K562 (cell line): ENCODE results near the gene BARD1. TPM values are rescaled to one million over a fixed set of nuclear protein-coding genes. Genes with fewer than 3 reads are reported as not detected.

ENCODE experiments used
- ATF7 ChIP-seq: fragments of 450-650 bp; IDR thresholded peaks from 2 replicates; pipeline ENCODE4 v1.7.1; 2014; ENCODE audit warnings: mild to moderate bottlenecking, moderate library complexity
- CCAR2 ChIP-seq: fragments of 200-400 bp; formaldehyde crosslinking; IDR thresholded peaks from 2 replicates; pipeline ENCODE4 v1.6.1; 2017; ENCODE audit warnings: mild to moderate bottlenecking, low read depth, low read length
- CCNT2 ChIP-seq: IDR thresholded peaks from 2 replicates; pipeline ENCODE4 v1.6.1; 2011; ENCODE audit warnings: borderline replicate concordance, low read depth, mild to moderate bottlenecking, moderate library complexity, mixed read lengths, low read length; ENCODE audit not compliant: insufficient read length; ENCODE audit errors: extremely low read depth
- CHD1 ChIP-seq: fragments of 200-600 bp; sonication (generic); IDR thresholded peaks from one replicate; pipeline ENCODE4 v1.6.1; 2012; ENCODE audit warnings: mild to moderate bottlenecking, moderate library complexity, low read length, inconsistent platforms
- CXXC5 ChIP-seq: fragments of 250-450 bp; sonication (Bioruptor Pico); IDR thresholded peaks from 2 replicates; pipeline ENCODE4 v1.8.0; 2022; ENCODE audit warnings: inconsistent platforms, mild to moderate bottlenecking, moderate library complexity
- ETS1 ChIP-seq: conservative IDR thresholded peaks from 2 replicates; pipeline ENCODE4 v1.6.1; 2011; ENCODE audit warnings: low read depth, mild to moderate bottlenecking, low read length; ENCODE audit not compliant: control insufficient read depth
- ETV1 ChIP-seq: fragments of 450-650 bp; conservative IDR thresholded peaks from 2 replicates; pipeline ENCODE4 v1.6.1; 2016; ENCODE audit warnings: missing genetic modification characterization, control low read depth, low read depth, missing compliant biosample characterization
- GATAD2B ChIP-seq: fragments of 450-650 bp; IDR thresholded peaks from 2 replicates; pipeline ENCODE4 v1.6.1; 2017; ENCODE audit warnings: mild to moderate bottlenecking, borderline replicate concordance
- KLF6 ChIP-seq: fragments of 250-450 bp; sonication (Bioruptor Pico); IDR thresholded peaks from 2 replicates; pipeline ENCODE4 v1.4.0; 2020; ENCODE audit warnings: mild to moderate bottlenecking, moderate library complexity, borderline replicate concordance
- NCOA2 ChIP-seq, 2 experiments: fragments of 450-650 bp; IDR thresholded peaks; 2 replicates each; pipeline ENCODE4 v1.6.1; 2018; ENCODE audit warnings: mild to moderate bottlenecking in 2 of 2, moderate library complexity in 1 of 2; ENCODE audit not compliant: partially characterized antibody in 2 of 2
- PPARD ChIP-seq: fragments of 250-450 bp; sonication (Bioruptor Pico); IDR thresholded peaks from 2 replicates; pipeline ENCODE4 v1.8.0; 2022; ENCODE audit warnings: inconsistent platforms, mild to moderate bottlenecking, moderate library complexity
- TOE1 ChIP-seq, 2 experiments: fragments of 450-650 bp in 1 of 2; sonication (generic) in 1 of 2; formaldehyde crosslinking in 1 of 2; IDR thresholded peaks; 2 replicates each; pipeline versions ENCODE4 v1.7.1 to v1.8.0; 2016 to 2022; ENCODE audit warnings: borderline replicate concordance in 2 of 2, mild to moderate bottlenecking in 2 of 2, antibody characterized with exemption in 1 of 2, inconsistent platforms in 1 of 2, low read depth in 1 of 2, missing genetic modification reagents in 1 of 2, moderate library complexity in 1 of 2
- ZBTB17 ChIP-seq: fragments of 450-650 bp; formaldehyde crosslinking; IDR thresholded peaks from 2 replicates; pipeline ENCODE4 v1.4.0; 2020; ENCODE audit warnings: mild to moderate bottlenecking
- ZNF232 ChIP-seq: sonication (generic); formaldehyde crosslinking; IDR thresholded peaks from 2 replicates; pipeline ENCODE4 v1.8.0; 2022; ENCODE audit warnings: mild to moderate bottlenecking, missing genetic modification reagents
- ZNF696 ChIP-seq: fragments of 250-450 bp; sonication (Bioruptor Pico); conservative IDR thresholded peaks from 2 replicates; pipeline ENCODE4 v1.4.0; 2020; ENCODE audit warnings: mild to moderate bottlenecking, moderate library complexity
- ZNF79 ChIP-seq: fragments of 250-450 bp; sonication (Bioruptor Pico); IDR thresholded peaks from 2 replicates; pipeline ENCODE4 v1.4.0; 2020; ENCODE audit warnings: low read depth, mild to moderate bottlenecking, moderate library complexity
- polyA plus RNA-seq, 8 experiments: library from polyadenylated mRNA; depleted of rRNA in 4 of 8; stranded (reverse) in 5 of 8; unstranded in 3 of 8; fragments of >200 nt; fragmentation: Nextera tagmentation in 2 of 8; fragmentation: Illumina TruSeq in 1 of 8; extraction: Ambion mirVana in 2 of 8; extraction: Trizol in 1 of 8; gene quantifications; 2 replicates each; pipeline versions ENCODE4 v1.2.1 to v1.2.3, GENCODE V29; 2011 to 2014; ENCODE audit warnings: inconsistent platforms in 1 of 8, missing spikeins in 1 of 8
- total RNA-seq, 7 experiments: library from RNA; depleted of rRNA in 6 of 7; stranded (reverse); fragments of >200 nt in 6 of 7; fragmentation: Illumina TruSeq in 2 of 7; extraction: Trizol in 2 of 7; gene quantifications; 2 replicates each; pipeline versions ENCODE4 v1.2.1 to v1.2.3, GENCODE V29; 2011 to 2021; ENCODE audit warnings: low replicate concordance in 1 of 7
- TF ChIP-seq, protein P1 (sequence below): fragments of 450-650 bp; formaldehyde crosslinking; conservative IDR thresholded peaks from 2 replicates; pipeline ENCODE4 v1.4.0; 2022; ENCODE audit warnings: mild to moderate bottlenecking, missing genetic modification characterization
- TF ChIP-seq, protein P2 (sequence below): fragments of 150-350 bp; IDR thresholded peaks from 2 replicates; pipeline ENCODE4 v1.6.1; 2014; ENCODE audit warnings: low read depth, mild to moderate bottlenecking, low read length, borderline replicate concordance
- TF ChIP-seq, protein P3 (sequence below): fragments of 200-800 bp; sonication (Bioruptor generic); IDR thresholded peaks from 2 replicates; pipeline ENCODE4 v1.6.1; 2017; ENCODE audit warnings: missing genetic modification characterization, missing compliant biosample characterization

BARD1 gene
- total and polyA plus RNA-seq, 9 of the 15 experiments (the other 6 are each of a cell fraction or from before 2014, with no cell fraction given): 6.3 to 18.9 (median 11.3) TPM

DNA sequence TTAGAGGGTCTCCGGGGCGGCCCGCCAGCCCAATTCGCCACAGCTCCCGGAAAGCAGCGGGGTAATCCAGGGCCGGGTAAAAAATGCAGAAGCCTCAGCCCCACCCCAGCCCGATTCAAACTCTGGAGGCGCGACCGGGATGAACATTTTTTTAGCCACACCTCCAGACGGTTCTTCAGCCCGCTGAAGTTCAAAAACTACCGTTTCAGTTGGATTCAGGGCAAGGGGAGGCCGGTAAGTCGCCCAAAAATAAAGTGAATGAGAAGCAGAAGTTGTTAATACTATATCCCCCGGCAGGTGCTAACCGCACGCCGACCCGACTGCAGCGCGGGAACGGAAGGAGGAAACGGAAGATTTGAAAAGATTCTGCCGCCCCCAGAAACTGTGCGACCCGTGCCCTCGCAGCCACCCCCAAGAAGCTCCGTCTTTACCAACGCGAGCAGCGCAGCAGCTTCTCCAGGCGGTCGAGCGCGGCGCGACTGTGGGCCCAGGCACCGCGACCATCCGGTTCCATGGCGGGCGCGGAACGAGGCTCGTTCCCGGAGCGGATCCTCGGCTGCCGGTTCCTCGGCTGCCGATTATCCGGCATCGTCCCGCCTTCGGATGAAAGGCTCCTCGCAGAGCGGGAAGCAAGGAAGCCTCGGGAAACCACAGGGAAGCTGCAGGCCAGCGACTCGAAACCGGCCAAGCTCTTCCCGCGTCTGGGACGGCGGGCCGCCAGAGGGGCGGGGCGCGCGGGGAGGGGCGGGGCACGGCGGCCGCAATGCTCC, at the start of gene BARD1 (continued):
- TF ChIP-seq, protein P1, sequence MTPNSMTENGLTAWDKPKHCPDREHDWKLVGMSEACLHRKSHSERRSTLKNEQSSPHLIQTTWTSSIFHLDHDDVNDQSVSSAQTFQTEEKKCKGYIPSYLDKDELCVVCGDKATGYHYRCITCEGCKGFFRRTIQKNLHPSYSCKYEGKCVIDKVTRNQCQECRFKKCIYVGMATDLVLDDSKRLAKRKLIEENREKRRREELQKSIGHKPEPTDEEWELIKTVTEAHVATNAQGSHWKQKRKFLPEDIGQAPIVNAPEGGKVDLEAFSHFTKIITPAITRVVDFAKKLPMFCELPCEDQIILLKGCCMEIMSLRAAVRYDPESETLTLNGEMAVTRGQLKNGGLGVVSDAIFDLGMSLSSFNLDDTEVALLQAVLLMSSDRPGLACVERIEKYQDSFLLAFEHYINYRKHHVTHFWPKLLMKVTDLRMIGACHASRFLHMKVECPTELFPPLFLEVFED: no peak
- TF ChIP-seq ZBTB17 (CRISPR knock-in tag): 0 out of 2 replicates have a peak, but pooled peaks have one; percentile 31
- no peak for TF ChIP-seq ZNF696 (CRISPR knock-in tag)
- peak; percentile 41 for TF ChIP-seq CXXC5
- no peak for TF ChIP-seq NCOA2 (IDR thresholded peaks at IDR 0.05; ENCODE audit: partially characterized antibody in 2 of 2)
- TF ChIP-seq CCAR2: no peak
- peak; percentile 1 for TF ChIP-seq CCNT2
- TF ChIP-seq PPARD: no peak
- no peak for TF ChIP-seq ETV1 (tag)
- TF ChIP-seq ETS1: no peak
- TF ChIP-seq TOE1 (IDR thresholded peaks at IDR 0.05; ENCODE audit: borderline replicate concordance): no peak
- TF ChIP-seq TOE1 (CRISPR knock-in tag; IDR thresholded peaks at IDR 0.05; ENCODE audit: borderline replicate concordance, low read depth): no peak
- TF ChIP-seq, protein P2, sequence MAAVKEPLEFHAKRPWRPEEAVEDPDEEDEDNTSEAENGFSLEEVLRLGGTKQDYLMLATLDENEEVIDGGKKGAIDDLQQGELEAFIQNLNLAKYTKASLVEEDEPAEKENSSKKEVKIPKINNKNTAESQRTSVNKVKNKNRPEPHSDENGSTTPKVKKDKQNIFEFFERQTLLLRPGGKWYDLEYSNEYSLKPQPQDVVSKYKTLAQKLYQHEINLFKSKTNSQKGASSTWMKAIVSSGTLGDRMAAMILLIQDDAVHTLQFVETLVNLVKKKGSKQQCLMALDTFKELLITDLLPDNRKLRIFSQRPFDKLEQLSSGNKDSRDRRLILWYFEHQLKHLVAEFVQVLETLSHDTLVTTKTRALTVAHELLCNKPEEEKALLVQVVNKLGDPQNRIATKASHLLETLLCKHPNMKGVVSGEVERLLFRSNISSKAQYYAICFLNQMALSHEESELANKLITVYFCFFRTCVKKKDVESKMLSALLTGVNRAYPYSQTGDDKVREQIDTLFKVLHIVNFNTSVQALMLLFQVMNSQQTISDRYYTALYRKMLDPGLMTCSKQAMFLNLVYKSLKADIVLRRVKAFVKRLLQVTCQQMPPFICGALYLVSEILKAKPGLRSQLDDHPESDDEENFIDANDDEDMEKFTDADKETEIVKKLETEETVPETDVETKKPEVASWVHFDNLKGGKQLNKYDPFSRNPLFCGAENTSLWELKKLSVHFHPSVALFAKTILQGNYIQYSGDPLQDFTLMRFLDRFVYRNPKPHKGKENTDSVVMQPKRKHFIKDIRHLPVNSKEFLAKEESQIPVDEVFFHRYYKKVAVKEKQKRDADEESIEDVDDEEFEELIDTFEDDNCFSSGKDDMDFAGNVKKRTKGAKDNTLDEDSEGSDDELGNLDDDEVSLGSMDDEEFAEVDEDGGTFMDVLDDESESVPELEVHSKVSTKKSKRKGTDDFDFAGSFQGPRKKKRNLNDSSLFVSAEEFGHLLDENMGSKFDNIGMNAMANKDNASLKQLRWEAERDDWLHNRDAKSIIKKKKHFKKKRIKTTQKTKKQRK: no peak
- TF ChIP-seq, protein P3, sequence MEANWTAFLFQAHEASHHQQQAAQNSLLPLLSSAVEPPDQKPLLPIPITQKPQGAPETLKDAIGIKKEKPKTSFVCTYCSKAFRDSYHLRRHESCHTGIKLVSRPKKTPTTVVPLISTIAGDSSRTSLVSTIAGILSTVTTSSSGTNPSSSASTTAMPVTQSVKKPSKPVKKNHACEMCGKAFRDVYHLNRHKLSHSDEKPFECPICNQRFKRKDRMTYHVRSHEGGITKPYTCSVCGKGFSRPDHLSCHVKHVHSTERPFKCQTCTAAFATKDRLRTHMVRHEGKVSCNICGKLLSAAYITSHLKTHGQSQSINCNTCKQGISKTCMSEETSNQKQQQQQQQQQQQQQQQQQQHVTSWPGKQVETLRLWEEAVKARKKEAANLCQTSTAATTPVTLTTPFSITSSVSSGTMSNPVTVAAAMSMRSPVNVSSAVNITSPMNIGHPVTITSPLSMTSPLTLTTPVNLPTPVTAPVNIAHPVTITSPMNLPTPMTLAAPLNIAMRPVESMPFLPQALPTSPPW (CRISPR knock-in tag): peak; percentile 80
- TF ChIP-seq KLF6: no peak
- TF ChIP-seq ATF7: no peak
- TF ChIP-seq ZNF232: no peak
- TF ChIP-seq GATAD2B: no peak
- TF ChIP-seq CHD1: no peak
- no peak for TF ChIP-seq ZNF79 (CRISPR knock-in tag)
